ENCODE data around the gene SGTA.

DNA sequence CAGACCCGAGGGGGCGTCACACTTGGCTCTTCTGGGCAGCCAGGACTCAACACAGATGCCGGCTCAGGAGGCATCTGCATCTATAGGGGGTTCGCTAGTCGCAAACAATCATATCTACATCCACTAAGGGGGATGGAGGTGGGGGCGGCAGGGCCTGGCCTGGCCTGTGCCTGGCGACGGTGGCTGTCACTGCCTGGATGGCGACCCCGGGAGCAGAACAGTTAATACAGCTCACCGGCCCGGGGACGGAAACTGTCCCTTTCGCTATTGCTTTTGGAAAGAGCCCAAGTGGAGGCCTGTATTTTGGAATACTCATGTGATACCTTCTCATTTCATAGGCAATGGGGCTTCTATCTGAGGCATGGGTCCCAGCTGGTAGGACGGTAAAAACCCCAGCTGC is 17.7 kb downstream of the SGTA start:
- TF ChIP-seq, protein P1, sequence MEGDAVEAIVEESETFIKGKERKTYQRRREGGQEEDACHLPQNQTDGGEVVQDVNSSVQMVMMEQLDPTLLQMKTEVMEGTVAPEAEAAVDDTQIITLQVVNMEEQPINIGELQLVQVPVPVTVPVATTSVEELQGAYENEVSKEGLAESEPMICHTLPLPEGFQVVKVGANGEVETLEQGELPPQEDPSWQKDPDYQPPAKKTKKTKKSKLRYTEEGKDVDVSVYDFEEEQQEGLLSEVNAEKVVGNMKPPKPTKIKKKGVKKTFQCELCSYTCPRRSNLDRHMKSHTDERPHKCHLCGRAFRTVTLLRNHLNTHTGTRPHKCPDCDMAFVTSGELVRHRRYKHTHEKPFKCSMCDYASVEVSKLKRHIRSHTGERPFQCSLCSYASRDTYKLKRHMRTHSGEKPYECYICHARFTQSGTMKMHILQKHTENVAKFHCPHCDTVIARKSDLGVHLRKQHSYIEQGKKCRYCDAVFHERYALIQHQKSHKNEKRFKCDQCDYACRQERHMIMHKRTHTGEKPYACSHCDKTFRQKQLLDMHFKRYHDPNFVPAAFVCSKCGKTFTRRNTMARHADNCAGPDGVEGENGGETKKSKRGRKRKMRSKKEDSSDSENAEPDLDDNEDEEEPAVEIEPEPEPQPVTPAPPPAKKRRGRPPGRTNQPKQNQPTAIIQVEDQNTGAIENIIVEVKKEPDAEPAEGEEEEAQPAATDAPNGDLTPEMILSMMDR (IDR thresholded peaks at IDR 0.05): no peak
- TF ChIP-seq POLR2A (IDR thresholded peaks at IDR 0.05): no peak

Data from transverse colon (tissue), 3 donors.